NCI-H146 treated with DMSO at 0.1 percent for 48 hours (cell line): ENCODE results near the gene TUBA3D.
"Not testable (repeated sequence)": the region's sequence is repeated elsewhere in the genome, so short reads cannot be mapped to it uniquely, and the experiment has no call there.

Experiments used
- DNase-seq: peaks from one replicate; lab custom pipeline; 2025; ENCODE audit not compliant: unreplicated experiment; lab: John Stamatoyannopoulos, UW

The TUBA3D gene

GRCh38 chr2:131511969-131512870 lies 36.3 kb downstream of the TUBA3D start:
- not testable (repeated sequence) for DNase-seq

DNA sequence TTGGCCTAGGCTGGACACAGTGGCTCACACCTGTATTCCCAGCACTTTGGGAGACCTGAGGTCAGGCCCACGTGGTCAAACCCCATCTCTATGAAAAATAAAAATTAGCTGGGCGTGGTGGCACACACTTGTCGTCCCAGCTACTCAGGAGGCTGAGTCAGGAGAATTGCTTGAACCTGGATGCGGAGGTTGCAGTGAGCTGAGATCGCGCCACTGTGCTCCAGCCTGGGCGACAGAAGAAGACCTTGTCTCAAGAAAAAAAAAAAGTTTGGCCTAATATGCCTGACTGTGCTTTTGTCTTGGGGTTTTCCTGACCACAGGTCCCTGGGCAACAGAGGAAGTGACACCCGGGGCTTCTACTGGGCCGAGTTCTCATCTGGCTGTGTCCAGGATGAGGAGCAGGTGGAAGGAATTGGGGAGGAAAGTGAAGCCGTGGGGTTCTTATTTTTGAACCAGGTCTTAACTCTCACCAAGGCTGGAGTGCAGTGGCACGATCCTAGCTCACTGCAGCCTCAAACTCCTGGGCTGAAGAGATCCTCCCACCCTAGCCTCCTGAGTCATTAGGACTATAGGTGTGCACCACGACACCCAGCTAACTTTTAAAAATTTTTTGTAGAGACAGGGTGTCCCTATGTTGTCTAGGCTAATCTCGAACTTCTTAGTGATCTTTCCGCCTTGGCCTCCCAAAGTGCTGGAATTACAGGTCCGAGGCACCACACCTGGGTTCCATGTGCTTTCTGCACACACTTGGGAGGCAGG lies 38.7 kb downstream of the TUBA3D start:
- DNase-seq = not testable (repeated sequence)

DNA sequence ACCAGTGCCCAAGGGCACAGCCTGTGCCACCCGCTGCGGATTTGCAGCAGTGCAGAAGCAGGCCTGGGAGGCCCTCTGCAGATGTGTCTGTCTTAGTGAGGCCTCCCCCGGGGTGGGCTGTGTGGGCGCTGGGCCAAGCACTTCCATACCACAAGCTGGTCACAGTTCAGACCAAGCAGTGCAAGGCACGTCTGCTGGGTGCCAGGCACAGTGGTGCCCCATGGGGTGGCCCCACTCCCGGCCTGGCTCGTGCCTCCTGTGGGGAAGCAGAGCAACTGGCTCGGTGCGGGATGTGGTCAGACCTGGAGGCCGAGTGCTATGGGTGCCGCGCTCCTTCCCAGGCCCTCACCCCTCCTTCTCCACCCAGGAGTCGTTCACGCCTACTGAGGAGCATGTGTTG lies 39.3 kb downstream of the TUBA3D start:
- DNase-seq = not testable (repeated sequence)

DNA sequence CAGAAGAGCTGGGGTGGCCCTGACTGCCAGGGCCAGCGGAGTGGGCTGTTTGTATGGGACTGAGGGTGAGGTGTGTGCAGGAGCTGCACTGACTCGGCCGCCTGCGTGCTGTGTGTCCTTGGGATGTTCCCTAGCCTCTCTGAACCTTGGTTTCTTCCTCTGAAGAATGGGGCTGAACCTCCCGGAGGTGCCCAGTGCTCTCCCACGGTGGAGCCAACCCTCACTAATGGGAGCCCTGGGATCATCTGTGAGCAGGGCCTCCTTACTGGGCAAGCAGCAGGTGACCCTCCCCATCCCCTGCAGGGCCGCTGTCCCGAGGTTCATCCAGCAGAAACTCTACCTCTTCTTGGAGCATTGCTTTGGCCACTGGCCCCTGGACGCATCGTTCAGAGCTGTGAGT lies 40.1 kb downstream of the TUBA3D start:
- DNase-seq = no peak

- not testable (repeated sequence) for DNase-seq
Observed at GRCh38 chr2:131516621-131517020, 40.7 kb downstream of the TUBA3D start.

GRCh38 chr2:131517106-131517831 lies 41.4 kb downstream of the TUBA3D start:
- DNase-seq = no peak

DNA sequence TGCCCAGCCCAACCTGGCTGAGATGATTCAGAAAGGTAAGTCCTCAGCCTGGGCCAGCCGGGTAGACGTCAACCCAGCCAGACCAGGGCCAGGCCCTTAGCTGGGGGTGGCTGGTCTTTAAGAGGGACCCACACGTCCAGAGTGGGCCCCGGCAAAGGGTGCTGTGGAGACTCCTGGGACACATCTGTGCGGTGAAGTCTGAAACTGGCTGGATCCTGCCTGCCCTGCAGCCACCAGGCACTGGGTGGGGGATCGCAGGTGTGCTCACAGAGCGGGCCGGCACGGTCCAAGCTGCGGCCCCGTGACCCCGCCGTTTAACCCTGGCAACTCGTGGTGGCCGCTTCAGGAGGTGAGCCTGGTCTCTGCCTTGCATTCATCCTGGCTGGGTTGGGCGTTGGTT lies 41.9 kb downstream of the TUBA3D start:
- not testable (repeated sequence) for DNase-seq

- DNase-seq = not testable (repeated sequence)
Observed at GRCh38 chr2:131518531-131518930, 42.6 kb downstream of the TUBA3D start.

DNA sequence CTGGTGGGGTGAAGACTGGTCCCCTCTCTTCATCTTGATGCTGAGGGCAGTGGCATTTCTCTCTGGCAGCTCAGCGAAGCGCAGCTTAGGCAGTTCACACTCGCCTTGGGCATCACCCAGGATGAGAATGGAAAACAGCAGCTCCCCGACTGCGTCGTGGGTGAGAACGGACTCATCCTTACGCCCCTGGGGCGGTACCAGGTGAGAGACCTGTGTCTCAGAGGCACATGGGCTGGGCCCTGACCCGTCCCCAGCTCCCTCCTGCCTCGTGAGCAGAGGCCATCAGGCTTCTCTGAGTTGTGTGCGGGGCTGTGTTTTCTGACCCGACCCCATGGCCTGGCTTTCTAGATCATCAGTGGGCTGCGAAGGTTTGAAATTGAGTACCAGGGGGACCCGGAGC lies 43.5 kb downstream of the TUBA3D start:
- no peak for DNase-seq

DNA sequence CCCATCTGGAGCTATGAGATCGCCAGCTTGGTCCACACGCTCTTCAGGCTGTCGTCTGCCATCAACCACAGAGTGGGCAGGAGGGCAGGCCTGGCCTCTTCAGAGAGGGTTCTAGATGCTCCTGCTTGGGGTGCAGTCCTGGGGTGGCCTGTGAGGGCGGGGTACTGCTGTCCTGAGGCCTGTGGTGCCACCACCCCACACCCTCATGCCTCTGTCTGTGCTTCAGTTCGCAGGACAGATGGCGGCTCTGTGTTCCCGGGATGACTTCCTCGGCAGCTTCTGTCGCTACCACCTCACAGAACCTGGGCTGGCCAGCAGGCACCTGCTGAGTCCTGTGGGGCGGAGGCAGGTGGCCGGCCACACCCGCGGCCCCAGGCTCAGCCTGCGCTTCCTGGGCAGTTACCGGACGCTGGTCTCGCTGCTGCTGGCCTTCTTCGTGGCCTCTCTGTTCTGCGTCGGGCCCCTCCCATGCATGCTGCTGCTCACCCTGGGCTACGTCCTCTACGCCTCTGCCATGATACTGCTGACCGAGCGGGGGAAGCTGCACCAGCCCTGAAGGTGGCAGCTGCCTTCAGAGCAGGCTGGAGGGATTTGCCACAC lies 44.1 kb downstream of the TUBA3D start:
- DNase-seq = not testable (repeated sequence)

- no peak for DNase-seq
Observed at GRCh38 chr2:131520526-131520925, 44.6 kb downstream of the TUBA3D start.

GRCh38 chr2:131521524-131521923 lies 45.6 kb downstream of the TUBA3D start:
- not testable (repeated sequence) for DNase-seq

GRCh38 chr2:131521961-131522781 lies 46.3 kb downstream of the TUBA3D start:
- no peak for DNase-seq

- not testable (repeated sequence) for DNase-seq
Observed at GRCh38 chr2:131525256-131525655, 49.3 kb downstream of the TUBA3D start.

- peak; percentile 69 for DNase-seq
Observed at GRCh38 chr2:131527131-131528001, 51.4 kb downstream of the TUBA3D start, which contains the start of gene CCDC74A. TSS of gene CCDC74A (plus strand) at chr2:131527888. CDS start at chr2:131527971, 83 bp downstream.

GRCh38 chr2:131528981-131529863 lies 53.3 kb downstream of the TUBA3D start:
- DNase-seq = not testable (repeated sequence)

GRCh38 chr2:131529864-131530445 lies 54.0 kb downstream of the TUBA3D start:
- not testable (repeated sequence) for DNase-seq
